Stimulated activated CD8-positive, alpha-beta memory T cell treated with anti-CD3 and anti-CD28 coated beads, Interleukin-15, amount 100 ng/mL, for 48 hours (primary cell): ENCODE measurements around the gene SEL1L2.

Experiments
- DNase-seq, 2 donors: peaks; one replicate each; pipeline ENCODE4 v3.0.0-alpha.2; 2020; ENCODE audit warnings: low read depth in 2 of 2

The SEL1L2 gene

DNA sequence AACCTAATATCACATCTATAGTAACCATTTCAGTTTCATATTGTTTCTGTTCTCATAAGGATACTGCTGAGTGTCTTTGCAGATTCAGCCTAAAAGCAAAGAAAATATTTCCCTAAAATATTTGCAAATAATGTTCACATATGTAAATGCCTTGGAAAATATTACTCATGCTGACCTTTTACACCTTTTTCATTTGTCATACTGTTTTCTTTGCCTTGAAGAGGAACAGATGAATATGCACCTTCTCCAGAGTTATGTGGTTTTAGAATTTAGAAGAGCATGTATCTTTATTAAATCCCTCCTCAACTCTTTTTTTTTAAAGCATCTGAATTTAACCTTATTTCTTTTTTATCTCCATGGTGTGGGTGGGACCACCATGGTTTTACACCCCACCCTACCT lies 173.1 kb downstream of the SEL1L2 start:
- no peak for DNase-seq

DNA sequence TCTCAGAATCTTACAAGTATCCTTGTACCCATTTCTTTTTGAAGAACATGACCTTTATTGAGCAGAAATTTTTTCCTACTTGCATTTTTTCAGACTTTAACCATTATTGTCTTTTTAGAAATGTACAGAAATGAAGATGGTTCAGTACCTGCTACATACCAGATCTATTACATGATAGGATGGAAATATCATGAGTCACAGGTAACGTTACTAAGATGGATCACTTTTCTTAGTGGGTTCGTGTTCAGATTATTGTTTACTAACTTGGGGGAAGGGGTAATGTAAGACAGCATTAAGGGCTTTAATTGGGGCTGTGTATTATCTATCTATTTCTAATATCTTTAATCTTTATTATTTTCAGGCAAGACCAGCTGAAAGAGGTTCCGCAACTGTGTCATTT lies 173.7 kb downstream of the SEL1L2 start:
- DNase-seq: no peak

DNA sequence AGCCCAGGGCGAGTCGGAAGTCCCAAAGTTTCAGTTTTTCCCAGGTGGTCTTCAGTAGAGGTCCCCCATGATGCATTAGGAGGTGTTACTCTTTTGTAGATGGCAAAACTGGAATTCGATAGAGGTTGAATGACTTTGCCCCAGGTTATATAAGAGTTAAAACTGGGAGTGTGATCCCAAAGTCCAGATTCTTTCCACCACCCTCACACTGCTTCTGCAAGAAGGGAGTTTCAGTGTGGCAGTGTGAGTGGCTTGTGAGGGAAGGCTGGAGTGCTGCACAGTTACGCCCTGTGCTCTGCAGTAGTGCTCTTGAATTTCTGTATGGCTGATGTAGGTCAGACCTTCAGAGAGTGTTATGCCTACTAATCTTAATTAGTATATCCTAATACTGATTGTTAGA lies 175.7 kb downstream of the SEL1L2 start:
- DNase-seq: no peak

DNA sequence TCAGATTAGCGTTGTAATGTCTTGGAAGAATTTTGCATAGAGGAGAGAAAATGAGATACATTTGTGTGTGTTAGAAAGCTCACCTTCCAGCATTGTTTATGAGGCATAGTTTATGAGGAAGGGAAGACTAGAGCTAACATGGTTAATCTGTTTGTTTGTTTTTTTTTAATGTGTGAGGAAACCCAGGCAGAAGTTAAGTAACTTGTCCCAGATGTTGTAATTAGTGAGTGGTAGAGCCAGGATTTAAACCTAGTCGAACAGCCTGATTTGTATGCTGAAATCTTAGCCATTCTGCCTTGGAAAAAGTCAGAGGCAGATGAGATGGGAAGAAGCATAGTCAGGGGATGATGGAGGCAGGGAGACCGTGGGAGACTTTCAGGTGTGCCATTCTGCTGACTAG lies 176.5 kb downstream of the SEL1L2 start:
- DNase-seq: no peak

DNA sequence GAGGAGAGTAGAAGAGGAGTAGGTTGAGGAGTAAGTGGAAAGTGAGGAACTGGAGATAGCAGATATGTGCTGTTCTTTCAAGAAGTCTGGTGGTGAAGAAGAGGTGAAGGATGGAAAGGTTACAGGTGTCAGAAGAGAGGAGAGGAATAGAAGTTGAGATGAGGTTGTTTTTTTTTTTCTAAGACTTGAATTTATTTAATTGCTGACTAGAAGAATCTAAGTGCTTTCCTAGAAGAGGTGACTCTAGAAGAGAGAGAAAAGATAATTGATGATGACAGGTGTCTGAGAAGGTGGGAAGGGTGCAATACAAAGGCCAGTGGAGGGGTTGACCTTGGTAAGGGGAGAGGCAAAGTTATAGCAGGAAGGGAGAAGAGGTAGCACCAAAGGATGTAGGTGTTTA lies 180.0 kb downstream of the SEL1L2 start:
- no peak for DNase-seq

DNA sequence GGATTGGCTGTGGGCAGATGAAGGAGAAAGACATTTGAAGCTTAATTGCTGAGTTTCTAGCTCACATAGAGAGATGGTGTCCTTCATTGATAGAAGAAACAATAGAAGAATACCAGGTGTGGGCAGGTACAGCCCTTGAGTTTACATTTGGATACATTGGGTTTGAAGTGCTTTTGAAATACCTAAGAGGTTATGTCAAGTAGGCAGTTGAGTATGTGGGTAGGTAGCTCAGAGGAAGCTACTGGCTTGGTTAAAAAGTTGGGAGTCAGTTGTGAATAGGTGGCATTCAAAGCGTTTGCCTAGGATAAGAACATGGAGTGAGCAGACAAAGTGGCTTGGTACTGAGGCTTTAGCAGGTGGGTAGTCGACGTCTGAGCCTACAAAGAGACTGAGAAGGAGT lies 180.6 kb downstream of the SEL1L2 start:
- no peak for DNase-seq

DNA sequence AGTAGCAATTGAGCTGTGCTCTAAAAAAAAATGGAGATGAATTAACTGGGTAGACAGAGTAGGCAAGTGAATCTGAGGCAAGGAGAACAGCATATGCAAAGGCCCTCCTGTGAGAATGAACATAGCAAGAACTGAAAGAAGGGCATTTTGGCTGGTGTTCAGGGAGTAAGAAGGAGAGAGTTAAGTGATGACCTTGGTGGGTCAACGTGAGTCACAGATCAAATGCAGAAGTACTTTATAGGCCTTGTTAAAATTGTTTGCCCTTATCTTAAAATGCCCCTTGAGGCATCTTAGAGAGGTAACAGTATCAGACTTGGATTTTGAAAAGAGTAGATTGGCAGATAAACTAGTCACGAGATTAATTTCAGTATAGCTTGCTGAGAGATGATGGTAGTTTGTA lies 181.0 kb downstream of the SEL1L2 start:
- DNase-seq: no peak

DNA sequence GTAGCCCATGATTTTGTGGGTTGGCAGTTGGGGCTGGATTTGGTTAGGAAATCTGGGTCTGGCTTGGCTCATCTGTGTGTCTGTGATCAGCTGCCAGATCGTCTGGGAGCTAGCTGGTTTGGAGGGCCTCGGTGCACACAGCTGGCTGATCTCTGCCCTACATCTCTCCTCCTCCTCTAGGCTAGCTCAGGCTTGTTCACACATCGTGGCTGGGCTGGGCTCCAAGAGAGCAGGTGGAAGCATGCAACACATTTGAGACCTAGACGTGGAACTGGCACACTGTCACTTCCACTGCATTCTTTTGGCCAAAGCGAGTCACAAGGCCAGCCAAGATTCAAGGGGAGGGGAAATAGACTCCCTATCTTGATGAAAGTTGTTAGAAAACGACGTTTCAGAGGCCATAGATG lies 189.7 kb downstream of the SEL1L2 start:
- DNase-seq: no peak

DNA sequence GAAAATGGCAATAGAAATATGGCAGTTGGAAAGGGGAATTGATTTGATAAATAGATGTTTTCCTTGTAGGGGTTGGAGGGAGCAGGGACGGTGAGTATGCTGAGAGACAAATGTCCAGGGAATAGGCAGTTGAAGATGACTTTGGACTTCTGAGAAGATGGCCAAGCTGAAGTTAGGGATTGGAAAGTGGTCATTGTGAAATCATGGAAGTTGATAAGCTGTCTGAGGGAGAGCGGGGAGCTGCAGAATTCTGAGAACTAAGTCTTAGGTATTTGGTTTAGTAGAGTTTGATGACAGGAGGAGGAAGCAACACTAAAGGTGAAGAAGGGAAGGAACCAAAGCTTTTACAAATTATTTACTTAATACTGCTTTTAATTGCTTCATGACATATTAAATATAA lies 190.4 kb downstream of the SEL1L2 start:
- no peak for DNase-seq
